H9 (cell line): ENCODE measurements around the gene ZDHHC9. TPM values are rescaled to one million over a fixed set of nuclear protein-coding genes. Genes with fewer than 3 reads are reported as not detected.

ENCODE experiments used
- DNase-seq: peaks from one replicate; pipeline ENCODE4 v3.0.0-alpha.2; 2017
- H2AFZ ChIP-seq: one replicate; pipeline ENCODE4 v1.6.1; 2013; ENCODE audit warnings: mild to moderate bottlenecking, low read length, control low read depth, moderate library complexity
- H2AK5ac ChIP-seq: 2 replicates; pipeline ENCODE4 v1.6.1; 2013; ENCODE audit warnings: low read length, control low read depth, mixed read lengths; ENCODE audit not compliant: insufficient read length
- H2BK120ac ChIP-seq: one replicate; pipeline ENCODE4 v1.6.1; 2013; ENCODE audit warnings: low read depth, mild to moderate bottlenecking, low read length, control low read depth, inconsistent platforms; ENCODE audit not compliant: poor library complexity, severe bottlenecking
- H2BK12ac ChIP-seq: 2 replicates; pipeline ENCODE4 v1.6.1; 2013; ENCODE audit warnings: low read length, control low read depth, mixed read lengths, low read depth; ENCODE audit not compliant: insufficient read length
- H2BK15ac ChIP-seq: 2 replicates; pipeline ENCODE4 v1.6.1; 2013; ENCODE audit warnings: low read depth, low read length, control low read depth
- H2BK20ac ChIP-seq: one replicate; pipeline ENCODE4 v1.6.1; 2013; ENCODE audit warnings: low read depth, mild to moderate bottlenecking, low read length, control low read depth, inconsistent platforms; ENCODE audit not compliant: poor library complexity, severe bottlenecking
- H2BK5ac ChIP-seq: 2 replicates; pipeline ENCODE4 v1.6.1; 2013; ENCODE audit warnings: low read length, control low read depth, mixed read lengths; ENCODE audit not compliant: insufficient read length
- H3K14ac ChIP-seq: 2 replicates; pipeline ENCODE4 v1.6.1; 2013; ENCODE audit warnings: low read length, control low read depth; ENCODE audit not compliant: insufficient read depth
- H3K18ac ChIP-seq: 2 replicates; pipeline ENCODE4 v1.6.1; 2013; ENCODE audit warnings: low read depth, mild to moderate bottlenecking, mixed read lengths, low read length, control low read depth; ENCODE audit not compliant: insufficient read length
- H3K23ac ChIP-seq: 2 replicates; pipeline ENCODE4 v1.6.1; 2013; ENCODE audit warnings: low read length, control low read depth, mixed read lengths, low read depth; ENCODE audit not compliant: insufficient read length
- H3K23me2 ChIP-seq: 2 replicates; pipeline ENCODE4 v1.6.1; 2013; ENCODE audit warnings: low read depth, mild to moderate bottlenecking, mixed read lengths, low read length, control low read depth; ENCODE audit not compliant: insufficient read length, poor library complexity, severe bottlenecking
- H3K27ac ChIP-seq: 2 replicates; pipeline ENCODE4 v1.5.1; 2013; ENCODE audit warnings: low read length, control low read depth, mixed read lengths, low read depth; ENCODE audit not compliant: insufficient read length
- H3K27me3 ChIP-seq: 2 replicates; pipeline ENCODE4 v1.6.1; 2013; ENCODE audit warnings: low read length, control low read depth, inconsistent platforms; ENCODE audit not compliant: insufficient read depth
- H3K4ac ChIP-seq: 2 replicates; pipeline ENCODE4 v1.6.1; 2013; ENCODE audit warnings: low read depth, mild to moderate bottlenecking, control low read depth, inconsistent platforms, low read length, moderate library complexity
- H3K4me1 ChIP-seq: 2 replicates; pipeline ENCODE4 v1.6.1; 2013; ENCODE audit warnings: low read length, control low read depth, inconsistent platforms; ENCODE audit not compliant: insufficient read depth
- H3K4me2 ChIP-seq: 2 replicates; pipeline ENCODE4 v1.6.1; 2013; ENCODE audit warnings: low read length, control low read depth, mixed read lengths; ENCODE audit not compliant: insufficient read length, insufficient read depth
- H3K56ac ChIP-seq: 2 replicates; pipeline ENCODE4 v1.6.1; 2013; ENCODE audit warnings: low read depth, mild to moderate bottlenecking, mixed read lengths, low read length, control low read depth; ENCODE audit not compliant: insufficient read length
- H3K79me1 ChIP-seq: 2 replicates; pipeline ENCODE4 v1.6.1; 2013; ENCODE audit warnings: low read depth, mild to moderate bottlenecking, moderate library complexity, low read length, control low read depth, inconsistent platforms; ENCODE audit not compliant: insufficient read depth, poor library complexity, severe bottlenecking
- H3K79me2 ChIP-seq: 2 replicates; pipeline ENCODE4 v1.6.1; 2013; ENCODE audit warnings: low read length, control low read depth, inconsistent platforms; ENCODE audit not compliant: insufficient read depth
- H3K9ac ChIP-seq: 2 replicates; pipeline ENCODE4 v1.6.1; 2013; ENCODE audit warnings: low read length, control low read depth, mixed read lengths; ENCODE audit not compliant: insufficient read length; ENCODE audit errors: extremely low read depth
- H3K9me3 ChIP-seq: one replicate; pipeline ENCODE4 v1.6.1; 2013; ENCODE audit warnings: low read depth, low read length, inconsistent platforms; ENCODE audit not compliant: control insufficient read depth
- H3T11ph ChIP-seq: one replicate; pipeline ENCODE4 v1.6.1; 2013; ENCODE audit warnings: mild to moderate bottlenecking, low read length, control low read depth, inconsistent platforms
- H4K20me1 ChIP-seq: one replicate; pipeline ENCODE4 v1.6.1; 2013; ENCODE audit not compliant: control insufficient read depth, insufficient read length, insufficient read depth
- H4K5ac ChIP-seq: 2 replicates; pipeline ENCODE4 v1.6.1; 2013; ENCODE audit warnings: low read depth, mild to moderate bottlenecking, mixed read lengths, low read length, control low read depth; ENCODE audit not compliant: insufficient read length
- H4K8ac ChIP-seq: replicated peaks from 2 replicates; pipeline ENCODE4 v1.6.1; 2013; ENCODE audit warnings: low read length, control low read depth, mixed read lengths, low read depth; ENCODE audit not compliant: insufficient read length
- H4K91ac ChIP-seq: 2 replicates; pipeline ENCODE4 v1.6.1; 2013; ENCODE audit warnings: low read depth, mild to moderate bottlenecking, moderate library complexity, mixed read lengths, low read length, control low read depth; ENCODE audit not compliant: insufficient read length
- H3K27ac Mint-ChIP-seq, 3 experiments: 2 replicates in 2 of 3; 3 replicates in 1 of 3; pipeline ENCODE4 v1.8.0; 2020 to 2021; ENCODE audit warnings: mixed read lengths in 3 of 3, mild to moderate bottlenecking in 1 of 3, moderate library complexity in 1 of 3
- H3K27me3 Mint-ChIP-seq: 2 replicates; pipeline ENCODE4 v1.8.0; 2021; ENCODE audit warnings: low read depth, mild to moderate bottlenecking, moderate library complexity, mixed read lengths
- H3K36me3 Mint-ChIP-seq, 3 experiments: 2 replicates in 2 of 3; 3 replicates in 1 of 3; pipeline ENCODE4 v1.8.0; 2020 to 2021; ENCODE audit warnings: low read depth in 3 of 3, mixed read lengths in 3 of 3; ENCODE audit not compliant: insufficient read depth in 1 of 3
- H3K4me1 Mint-ChIP-seq, 2 experiments: 2 replicates each; pipeline ENCODE4 v1.8.0; 2020; ENCODE audit warnings: mixed read lengths in 2 of 2
- H3K4me3 Mint-ChIP-seq, 2 experiments: 2 replicates in 1 of 2; 3 replicates in 1 of 2; pipeline ENCODE4 v1.8.0; 2020 to 2021; ENCODE audit warnings: mild to moderate bottlenecking in 2 of 2, mixed read lengths in 2 of 2, moderate library complexity in 1 of 2
- H3K9me3 Mint-ChIP-seq, 2 experiments: 2 replicates in 1 of 2; 3 replicates in 1 of 2; pipeline ENCODE4 v1.8.0; 2020; ENCODE audit warnings: mild to moderate bottlenecking in 2 of 2, mixed read lengths in 2 of 2, moderate library complexity in 1 of 2
- CTCF ChIP-seq: fragments of 200-600 bp; sonication (generic); conservative IDR thresholded peaks from 3 replicates; pipeline ENCODE4 v1.8.0; 2021; ENCODE audit warnings: antibody characterized with exemption, mild to moderate bottlenecking
- WGBS: extraction: QIAGEN DNeasy Blood & Tissue Kit; methylation state at CpG from one replicate; pipeline ENCODE4 v1.1.7; 2013; ENCODE audit warnings: missing lambda C conversion rate, low lambda C conversion rate, mixed read lengths; ENCODE audit not compliant: insufficient read length; ENCODE audit errors: extremely low coverage; 5-methylcytosine and 5-hydroxymethylcytosine counted together
- total RNA-seq: library from RNA; stranded (reverse); gene quantifications from 2 replicates; pipeline ENCODE4 v1.2.1, GENCODE V29; 2021

The ZDHHC9 gene
- total RNA-seq, 1 experiment from 2014 or later: 21.0 TPM

GRCh38 chrX:129840344-129840743 lies 3.3 kb downstream of the ZDHHC9 start:
- H3K27ac ChIP-seq: no peak overlapping the region
- Mint-ChIP-seq H3K27ac (no peak overlapping the region; a peak in 2 of 7 replicates), H3K27me3 (no peaks in the 10 kb centered on the region; the same call in 1 of the 2 replicates), H3K4me1 (peaks cover 10 to 15% of the 10 kb centered on the region in 2 experiments), H3K4me3 (no peak overlapping the region), H3K9me3 (peaks cover 0 to 64% of the 10 kb centered on the region in 2 experiments; a peak in 2 of 5 replicates), H3K36me3 (peaks cover 16 to 27% (median 21%) of the 10 kb centered on the region in 3 experiments; a peak in 6 of 7 replicates)
- TF ChIP-seq CTCF: no peak
- H3K23me2 ChIP-seq: peaks cover 3% of the 10 kb centered on the region
- H2BK20ac ChIP-seq: no peak overlapping the region
- H4K91ac ChIP-seq: no peak overlapping the region
- H3K9ac ChIP-seq: no peak overlapping the region
- H3K79me1 ChIP-seq: no peaks in the 10 kb centered on the region
- no peaks in the 10 kb centered on the region for H4K20me1 ChIP-seq
- no peak overlapping the region for H2AK5ac ChIP-seq
- no peak overlapping the region for H2BK12ac ChIP-seq
- no peak overlapping the region for H2BK120ac ChIP-seq
- no peak for DNase-seq
- peaks cover 5% of the 10 kb centered on the region for H3K9me3 ChIP-seq
- H3K4me2 ChIP-seq: no peak overlapping the region
- H3T11ph ChIP-seq: no peak overlapping the region
- H3K56ac ChIP-seq: no peak overlapping the region
- 0 out of 2 replicates have a peak, but pooled peaks cover 1% of the 10 kb centered on the region for H3K79me2 ChIP-seq
- no peak overlapping the region for H2AFZ ChIP-seq
- no CpG with 5 or more reads among the region's 5 CpGs for WGBS
- no peak overlapping the region for H4K8ac ChIP-seq
- H4K5ac ChIP-seq: no peak overlapping the region
- no peak overlapping the region for H2BK5ac ChIP-seq
- no peak overlapping the region for H3K4ac ChIP-seq
- no peak overlapping the region for H3K18ac ChIP-seq
- no peak overlapping the region for H3K23ac ChIP-seq
- no peaks in the 10 kb centered on the region for H3K27me3 ChIP-seq
- no peaks in the 10 kb centered on the region for H3K4me1 ChIP-seq
- no peak overlapping the region for H2BK15ac ChIP-seq
- no peak overlapping the region for H3K14ac ChIP-seq
